GM23338 (cell line): ENCODE measurements around the gene NDUFA11.

Experiments used
- CREB1 ChIP-seq: fragments of 250-450 bp; sonication (Bioruptor Pico); IDR thresholded peaks from 2 replicates; pipeline ENCODE4 v1.5.0; 2020; ENCODE audit warnings: low read depth, mild to moderate bottlenecking, moderate library complexity
- EZH2 ChIP-seq: fragments of 200-600 bp; sonication (generic); IDR thresholded peaks from one replicate; pipeline ENCODE4 v1.8.0; 2017; ENCODE audit warnings: antibody characterized with exemption, mild to moderate bottlenecking, low read depth; ENCODE audit not compliant: unreplicated experiment
- EZH2phosphoT487 ChIP-seq: fragments of 200-600 bp; sonication (generic); IDR thresholded peaks from one replicate; pipeline ENCODE4 v1.8.1; 2018; ENCODE audit warnings: antibody characterized with exemption; ENCODE audit not compliant: unreplicated experiment
- POLR2AphosphoS5 ChIP-seq: IDR thresholded peaks from 2 replicates; pipeline ENCODE4 v1.6.1; 2016; ENCODE audit warnings: antibody characterized with exemption, low read depth
- STAT1 ChIP-seq: IDR thresholded peaks from one replicate; pipeline ENCODE4 v1.6.1; 2016; ENCODE audit warnings: antibody characterized with exemption; ENCODE audit not compliant: unreplicated experiment
- ZNF114 ChIP-seq: fragments of 250-450 bp; sonication (Bioruptor Pico); IDR thresholded peaks from 2 replicates; pipeline ENCODE4 v1.5.0; 2020; ENCODE audit warnings: mild to moderate bottlenecking, moderate library complexity
- ZNF331 ChIP-seq: fragments of 250-450 bp; sonication (Bioruptor Pico); IDR thresholded peaks from 2 replicates; pipeline ENCODE4 v1.5.0; 2020; ENCODE audit warnings: low read depth, mild to moderate bottlenecking, moderate library complexity
- TF ChIP-seq, protein P1 (sequence below): IDR thresholded peaks from one replicate; pipeline ENCODE4 v1.6.1; 2018; ENCODE audit warnings: antibody characterized with exemption; ENCODE audit not compliant: unreplicated experiment
- TF ChIP-seq, protein P2 (sequence below), 2 experiments: fragments of 200-600 bp in 1 of 2; sonication (generic) in 1 of 2; conservative IDR thresholded peaks; 2 replicates each; pipeline versions ENCODE4 v1.5.1 to v1.6.1; 2016 to 2017; ENCODE audit warnings: antibody characterized with exemption in 2 of 2, low read depth in 2 of 2, mild to moderate bottlenecking in 2 of 2, moderate library complexity in 1 of 2
- TF ChIP-seq, protein P3 (sequence below): fragments of 250-450 bp; sonication (Bioruptor Pico); IDR thresholded peaks from 2 replicates; pipeline ENCODE4 v1.5.0; 2020; ENCODE audit warnings: mild to moderate bottlenecking, moderate library complexity

DNA sequence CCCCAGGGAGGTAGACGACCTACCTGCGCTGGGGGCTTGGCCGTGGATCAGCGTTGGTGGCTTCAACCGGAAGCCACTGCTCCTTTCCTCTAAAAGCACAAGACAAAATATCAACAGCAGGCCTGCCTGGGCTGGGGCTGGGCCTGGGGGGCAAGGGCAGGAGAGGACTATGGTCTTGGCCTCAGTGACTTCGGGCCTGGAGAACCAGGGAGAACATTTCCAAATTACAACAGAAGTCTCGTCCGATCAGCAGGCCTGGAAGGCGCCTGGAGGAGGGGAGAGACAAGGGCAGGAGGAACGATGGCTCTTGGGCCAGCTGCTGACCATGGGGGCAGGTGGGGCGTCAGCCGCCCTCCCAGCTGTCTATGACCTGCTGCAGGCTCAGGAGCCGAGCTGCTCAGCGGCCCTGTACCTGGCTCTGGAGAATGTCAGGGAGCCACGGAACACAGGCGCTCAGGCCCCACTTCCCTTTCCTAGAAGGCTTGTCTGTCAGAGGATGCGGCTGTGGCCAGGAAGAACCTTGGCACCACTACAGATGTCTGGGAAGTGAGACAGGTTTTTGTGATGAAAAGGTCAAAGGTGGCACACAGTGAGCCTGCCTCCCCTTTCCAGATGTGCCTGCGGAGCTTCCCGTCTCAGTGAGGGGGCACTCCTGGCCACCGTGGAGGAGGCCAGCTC lies 29.9 kb upstream of the NDUFA11 start:
- TF ChIP-seq ZNF331 (CRISPR knock-in tag) (no peak), POLR2AphosphoS5 (no peak), EZH2 (no peak), STAT1 (no peak), CREB1 (CRISPR knock-in tag) (no peak), EZH2phosphoT487 (no peak), ZNF114 (no peak)
- TF ChIP-seq, protein P1, sequence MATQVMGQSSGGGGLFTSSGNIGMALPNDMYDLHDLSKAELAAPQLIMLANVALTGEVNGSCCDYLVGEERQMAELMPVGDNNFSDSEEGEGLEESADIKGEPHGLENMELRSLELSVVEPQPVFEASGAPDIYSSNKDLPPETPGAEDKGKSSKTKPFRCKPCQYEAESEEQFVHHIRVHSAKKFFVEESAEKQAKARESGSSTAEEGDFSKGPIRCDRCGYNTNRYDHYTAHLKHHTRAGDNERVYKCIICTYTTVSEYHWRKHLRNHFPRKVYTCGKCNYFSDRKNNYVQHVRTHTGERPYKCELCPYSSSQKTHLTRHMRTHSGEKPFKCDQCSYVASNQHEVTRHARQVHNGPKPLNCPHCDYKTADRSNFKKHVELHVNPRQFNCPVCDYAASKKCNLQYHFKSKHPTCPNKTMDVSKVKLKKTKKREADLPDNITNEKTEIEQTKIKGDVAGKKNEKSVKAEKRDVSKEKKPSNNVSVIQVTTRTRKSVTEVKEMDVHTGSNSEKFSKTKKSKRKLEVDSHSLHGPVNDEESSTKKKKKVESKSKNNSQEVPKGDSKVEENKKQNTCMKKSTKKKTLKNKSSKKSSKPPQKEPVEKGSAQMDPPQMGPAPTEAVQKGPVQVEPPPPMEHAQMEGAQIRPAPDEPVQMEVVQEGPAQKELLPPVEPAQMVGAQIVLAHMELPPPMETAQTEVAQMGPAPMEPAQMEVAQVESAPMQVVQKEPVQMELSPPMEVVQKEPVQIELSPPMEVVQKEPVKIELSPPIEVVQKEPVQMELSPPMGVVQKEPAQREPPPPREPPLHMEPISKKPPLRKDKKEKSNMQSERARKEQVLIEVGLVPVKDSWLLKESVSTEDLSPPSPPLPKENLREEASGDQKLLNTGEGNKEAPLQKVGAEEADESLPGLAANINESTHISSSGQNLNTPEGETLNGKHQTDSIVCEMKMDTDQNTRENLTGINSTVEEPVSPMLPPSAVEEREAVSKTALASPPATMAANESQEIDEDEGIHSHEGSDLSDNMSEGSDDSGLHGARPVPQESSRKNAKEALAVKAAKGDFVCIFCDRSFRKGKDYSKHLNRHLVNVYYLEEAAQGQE = no peak
- TF ChIP-seq, protein P2, sequence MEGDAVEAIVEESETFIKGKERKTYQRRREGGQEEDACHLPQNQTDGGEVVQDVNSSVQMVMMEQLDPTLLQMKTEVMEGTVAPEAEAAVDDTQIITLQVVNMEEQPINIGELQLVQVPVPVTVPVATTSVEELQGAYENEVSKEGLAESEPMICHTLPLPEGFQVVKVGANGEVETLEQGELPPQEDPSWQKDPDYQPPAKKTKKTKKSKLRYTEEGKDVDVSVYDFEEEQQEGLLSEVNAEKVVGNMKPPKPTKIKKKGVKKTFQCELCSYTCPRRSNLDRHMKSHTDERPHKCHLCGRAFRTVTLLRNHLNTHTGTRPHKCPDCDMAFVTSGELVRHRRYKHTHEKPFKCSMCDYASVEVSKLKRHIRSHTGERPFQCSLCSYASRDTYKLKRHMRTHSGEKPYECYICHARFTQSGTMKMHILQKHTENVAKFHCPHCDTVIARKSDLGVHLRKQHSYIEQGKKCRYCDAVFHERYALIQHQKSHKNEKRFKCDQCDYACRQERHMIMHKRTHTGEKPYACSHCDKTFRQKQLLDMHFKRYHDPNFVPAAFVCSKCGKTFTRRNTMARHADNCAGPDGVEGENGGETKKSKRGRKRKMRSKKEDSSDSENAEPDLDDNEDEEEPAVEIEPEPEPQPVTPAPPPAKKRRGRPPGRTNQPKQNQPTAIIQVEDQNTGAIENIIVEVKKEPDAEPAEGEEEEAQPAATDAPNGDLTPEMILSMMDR (conservative IDR thresholded peaks at IDR 0.05; ENCODE audit: low read depth in 2 of 2) = no peak
- TF ChIP-seq, protein P3, sequence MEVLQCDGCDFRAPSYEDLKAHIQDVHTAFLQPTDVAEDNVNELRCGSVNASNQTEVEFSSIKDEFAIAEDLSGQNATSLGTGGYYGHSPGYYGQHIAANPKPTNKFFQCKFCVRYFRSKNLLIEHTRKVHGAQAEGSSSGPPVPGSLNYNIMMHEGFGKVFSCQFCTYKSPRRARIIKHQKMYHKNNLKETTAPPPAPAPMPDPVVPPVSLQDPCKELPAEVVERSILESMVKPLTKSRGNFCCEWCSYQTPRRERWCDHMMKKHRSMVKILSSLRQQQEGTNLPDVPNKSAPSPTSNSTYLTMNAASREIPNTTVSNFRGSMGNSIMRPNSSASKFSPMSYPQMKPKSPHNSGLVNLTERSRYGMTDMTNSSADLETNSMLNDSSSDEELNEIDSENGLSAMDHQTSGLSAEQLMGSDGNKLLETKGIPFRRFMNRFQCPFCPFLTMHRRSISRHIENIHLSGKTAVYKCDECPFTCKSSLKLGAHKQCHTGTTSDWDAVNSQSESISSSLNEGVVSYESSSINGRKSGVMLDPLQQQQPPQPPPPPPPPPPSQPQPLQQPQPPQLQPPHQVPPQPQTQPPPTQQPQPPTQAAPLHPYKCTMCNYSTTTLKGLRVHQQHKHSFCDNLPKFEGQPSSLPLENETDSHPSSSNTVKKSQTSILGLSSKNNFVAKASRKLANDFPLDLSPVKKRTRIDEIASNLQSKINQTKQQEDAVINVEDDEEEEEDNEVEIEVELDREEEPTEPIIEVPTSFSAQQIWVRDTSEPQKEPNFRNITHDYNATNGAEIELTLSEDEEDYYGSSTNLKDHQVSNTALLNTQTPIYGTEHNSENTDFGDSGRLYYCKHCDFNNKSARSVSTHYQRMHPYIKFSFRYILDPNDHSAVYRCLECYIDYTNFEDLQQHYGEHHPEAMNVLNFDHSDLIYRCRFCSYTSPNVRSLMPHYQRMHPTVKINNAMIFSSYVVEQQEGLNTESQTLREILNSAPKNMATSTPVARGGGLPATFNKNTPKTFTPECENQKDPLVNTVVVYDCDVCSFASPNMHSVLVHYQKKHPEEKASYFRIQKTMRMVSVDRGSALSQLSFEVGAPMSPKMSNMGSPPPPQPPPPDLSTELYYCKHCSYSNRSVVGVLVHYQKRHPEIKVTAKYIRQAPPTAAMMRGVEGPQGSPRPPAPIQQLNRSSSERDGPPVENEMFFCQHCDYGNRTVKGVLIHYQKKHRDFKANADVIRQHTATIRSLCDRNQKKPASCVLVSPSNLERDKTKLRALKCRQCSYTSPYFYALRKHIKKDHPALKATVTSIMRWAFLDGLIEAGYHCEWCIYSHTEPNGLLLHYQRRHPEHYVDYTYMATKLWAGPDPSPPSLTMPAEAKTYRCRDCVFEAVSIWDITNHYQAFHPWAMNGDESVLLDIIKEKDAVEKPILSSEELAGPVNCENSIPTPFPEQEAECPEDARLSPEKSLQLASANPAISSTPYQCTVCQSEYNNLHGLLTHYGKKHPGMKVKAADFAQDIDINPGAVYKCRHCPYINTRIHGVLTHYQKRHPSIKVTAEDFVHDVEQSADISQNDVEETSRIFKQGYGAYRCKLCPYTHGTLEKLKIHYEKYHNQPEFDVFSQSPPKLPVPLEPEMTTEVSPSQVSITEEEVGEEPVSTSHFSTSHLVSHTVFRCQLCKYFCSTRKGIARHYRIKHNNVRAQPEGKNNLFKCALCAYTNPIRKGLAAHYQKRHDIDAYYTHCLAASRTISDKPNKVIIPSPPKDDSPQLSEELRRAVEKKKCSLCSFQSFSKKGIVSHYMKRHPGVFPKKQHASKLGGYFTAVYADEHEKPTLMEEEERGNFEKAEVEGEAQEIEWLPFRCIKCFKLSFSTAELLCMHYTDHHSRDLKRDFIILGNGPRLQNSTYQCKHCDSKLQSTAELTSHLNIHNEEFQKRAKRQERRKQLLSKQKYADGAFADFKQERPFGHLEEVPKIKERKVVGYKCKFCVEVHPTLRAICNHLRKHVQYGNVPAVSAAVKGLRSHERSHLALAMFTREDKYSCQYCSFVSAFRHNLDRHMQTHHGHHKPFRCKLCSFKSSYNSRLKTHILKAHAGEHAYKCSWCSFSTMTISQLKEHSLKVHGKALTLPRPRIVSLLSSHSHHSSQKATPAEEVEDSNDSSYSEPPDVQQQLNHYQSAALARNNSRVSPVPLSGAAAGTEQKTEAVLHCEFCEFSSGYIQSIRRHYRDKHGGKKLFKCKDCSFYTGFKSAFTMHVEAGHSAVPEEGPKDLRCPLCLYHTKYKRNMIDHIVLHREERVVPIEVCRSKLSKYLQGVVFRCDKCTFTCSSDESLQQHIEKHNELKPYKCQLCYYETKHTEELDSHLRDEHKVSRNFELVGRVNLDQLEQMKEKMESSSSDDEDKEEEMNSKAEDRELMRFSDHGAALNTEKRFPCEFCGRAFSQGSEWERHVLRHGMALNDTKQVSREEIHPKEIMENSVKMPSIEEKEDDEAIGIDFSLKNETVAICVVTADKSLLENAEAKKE (CRISPR knock-in tag) = no peak
